HEK293T (cell line): ENCODE measurements around the gene NR6A1.

ENCODE experiments used
- ARNT ChIP-seq: fragments of 450-650 bp; IDR thresholded peaks from 2 replicates; pipeline ENCODE4 v1.6.1; 2017; ENCODE audit warnings: mild to moderate bottlenecking
- CTBP1 ChIP-seq: fragments of 450-650 bp; IDR thresholded peaks from 2 replicates; pipeline ENCODE4 v1.6.1; 2016; ENCODE audit warnings: borderline replicate concordance
- ELF4 ChIP-seq: fragments of 450-650 bp; IDR thresholded peaks from 2 replicates; pipeline ENCODE4 v1.6.1; 2017; ENCODE audit warnings: antibody characterized with exemption
- FOXA1 ChIP-seq: fragments of 450-650 bp; IDR thresholded peaks from 2 replicates; pipeline ENCODE4 v1.6.1; 2016; ENCODE audit warnings: mild to moderate bottlenecking
- FOXK2 ChIP-seq: fragments of 450-650 bp; IDR thresholded peaks from 2 replicates; pipeline ENCODE4 v1.6.1; 2016; ENCODE audit warnings: mild to moderate bottlenecking
- FOXM1 ChIP-seq: fragments of 450-650 bp; IDR thresholded peaks from 2 replicates; pipeline ENCODE4 v1.6.1; 2017; ENCODE audit warnings: mild to moderate bottlenecking, borderline replicate concordance
- L3MBTL2 ChIP-seq: fragments of 450-650 bp; conservative IDR thresholded peaks from 2 replicates; pipeline ENCODE4 v1.6.1; 2016; ENCODE audit warnings: mild to moderate bottlenecking
- LEF1 ChIP-seq: fragments of 450-650 bp; IDR thresholded peaks from 2 replicates; pipeline ENCODE4 v1.6.1; 2017; ENCODE audit warnings: mild to moderate bottlenecking, borderline replicate concordance
- NFRKB ChIP-seq: fragments of 450-650 bp; IDR thresholded peaks from 2 replicates; pipeline ENCODE4 v1.6.1; 2016; ENCODE audit warnings: mild to moderate bottlenecking, moderate library complexity
- SUZ12 ChIP-seq: fragments of 450-650 bp; IDR thresholded peaks from 2 replicates; pipeline ENCODE4 v1.6.1; 2016; ENCODE audit warnings: mild to moderate bottlenecking
- ZNF384 ChIP-seq: fragments of 450-650 bp; IDR thresholded peaks from 2 replicates; pipeline ENCODE4 v1.6.1; 2016
- TF ChIP-seq, protein P1 (sequence below): fragments of 450-650 bp; IDR thresholded peaks from 2 replicates; pipeline ENCODE4 v1.6.1; 2016

DNA sequence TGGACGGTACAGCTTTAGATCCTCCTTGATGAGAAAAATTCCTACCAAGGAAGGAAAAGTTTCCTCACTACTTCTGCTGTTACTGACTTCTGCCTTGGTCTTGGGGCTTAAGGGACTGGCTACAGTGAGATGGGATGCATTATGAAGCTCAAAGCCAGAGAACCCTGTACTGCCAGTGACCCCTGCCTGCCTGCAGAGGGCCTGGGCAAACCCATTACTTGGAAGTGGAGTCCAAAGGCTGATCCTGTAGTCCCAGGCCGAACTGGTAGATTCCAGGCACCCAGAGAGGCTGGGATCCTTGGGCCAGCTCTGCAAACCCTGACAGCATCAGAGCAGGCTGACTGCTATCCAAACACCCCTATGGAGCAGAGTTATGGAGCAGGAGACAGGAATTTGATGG, 238.2 kb downstream of the NR6A1 start:
- TF ChIP-seq L3MBTL2: no peak
- TF ChIP-seq ARNT: no peak
- TF ChIP-seq FOXK2: no peak
- TF ChIP-seq NFRKB: no peak
- no peak for TF ChIP-seq ELF4
- no peak for TF ChIP-seq ZNF384
- no peak for TF ChIP-seq FOXM1
- TF ChIP-seq SUZ12: no peak
- no peak for TF ChIP-seq LEF1
- TF ChIP-seq FOXA1: no peak
- TF ChIP-seq CTBP1: no peak
- TF ChIP-seq, protein P1, sequence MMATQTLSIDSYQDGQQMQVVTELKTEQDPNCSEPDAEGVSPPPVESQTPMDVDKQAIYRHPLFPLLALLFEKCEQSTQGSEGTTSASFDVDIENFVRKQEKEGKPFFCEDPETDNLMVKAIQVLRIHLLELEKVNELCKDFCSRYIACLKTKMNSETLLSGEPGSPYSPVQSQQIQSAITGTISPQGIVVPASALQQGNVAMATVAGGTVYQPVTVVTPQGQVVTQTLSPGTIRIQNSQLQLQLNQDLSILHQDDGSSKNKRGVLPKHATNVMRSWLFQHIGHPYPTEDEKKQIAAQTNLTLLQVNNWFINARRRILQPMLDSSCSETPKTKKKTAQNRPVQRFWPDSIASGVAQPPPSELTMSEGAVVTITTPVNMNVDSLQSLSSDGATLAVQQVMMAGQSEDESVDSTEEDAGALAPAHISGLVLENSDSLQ: no peak
